Activated CD4-positive, alpha-beta T cell treated with anti-CD3 and anti-CD28 coated beads, Interleukin-2, amount 50 U/mL, for 48 hours (primary cell): ENCODE measurements around the gene KCNT2.

Experiments
- DNase-seq, 2 experiments: peaks; one replicate each; pipeline ENCODE4 v3.0.0-alpha.2; 2020

The KCNT2 gene

DNA sequence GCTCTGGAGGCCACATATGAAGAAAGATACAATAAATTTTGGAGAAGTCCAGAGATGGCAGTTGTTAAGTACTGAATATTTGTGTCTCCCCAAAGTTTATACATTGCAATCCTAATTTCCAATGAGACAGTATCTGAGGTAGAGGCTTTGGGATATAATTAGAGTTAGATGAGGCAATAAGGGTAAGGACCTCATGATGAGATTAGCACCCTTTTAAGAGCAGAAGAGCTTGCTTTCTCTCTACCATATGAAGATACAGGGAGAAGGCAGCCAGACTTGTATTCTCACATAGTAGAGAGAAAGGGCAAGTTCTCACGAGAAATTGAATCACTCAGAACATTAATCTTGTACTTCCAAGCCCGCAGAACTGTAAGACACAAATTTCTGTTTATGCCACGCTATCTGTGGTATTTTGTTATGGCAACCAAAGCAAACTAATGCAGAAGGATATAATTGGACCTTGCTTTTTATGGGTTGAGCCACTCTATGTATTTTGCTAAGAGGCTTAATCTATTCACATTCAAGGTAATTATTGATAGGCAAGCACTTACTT lies 430.1 kb downstream of the KCNT2 start:
- DNase-seq: no peak
